ENCODE data around the gene INPP4A.
"Not testable (repeated sequence)": the region's sequence is repeated elsewhere in the genome, so short reads cannot be mapped to it uniquely, and the experiment has no call there.

The INPP4A gene

DNA sequence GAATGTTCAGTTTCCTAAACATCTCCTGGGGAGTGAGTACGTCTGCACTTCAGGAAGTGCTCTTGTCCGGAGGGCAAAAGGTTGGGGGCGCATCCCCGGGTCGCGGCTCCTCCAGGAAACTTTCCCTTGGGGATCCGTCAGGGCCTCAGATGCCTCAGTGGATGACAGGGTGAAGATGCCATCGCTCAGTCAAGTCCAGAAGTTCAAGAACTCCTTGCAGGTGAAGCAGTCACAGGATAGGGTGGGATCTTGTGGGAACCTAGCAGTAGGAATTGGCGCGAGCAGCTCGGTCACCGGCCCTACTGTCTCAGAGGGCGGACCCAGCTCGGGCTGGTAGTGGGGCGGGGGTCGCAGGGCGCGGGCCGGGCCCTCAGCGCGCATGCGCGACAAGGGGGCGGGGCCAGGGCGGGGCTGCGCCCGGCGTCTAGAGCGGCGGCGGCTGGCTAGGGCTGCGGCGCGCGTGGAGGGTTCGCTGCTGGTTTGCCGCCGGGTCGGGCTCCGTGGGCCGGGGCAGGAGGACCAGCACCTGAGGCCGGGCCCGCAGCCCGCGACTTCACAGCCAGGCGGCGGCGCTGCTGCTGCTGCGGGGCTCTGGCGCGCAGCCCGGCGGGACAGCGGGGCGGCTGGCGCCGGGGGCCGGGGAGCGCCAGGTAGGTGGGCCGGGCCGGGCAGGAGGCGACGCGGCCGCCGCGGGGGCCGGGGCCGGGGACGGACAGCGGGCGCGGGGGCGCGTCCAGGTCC, at the start of gene INPP4A:
INPP4A (plus strand) TSS at position 423 of the 741 bp plus-strand sequence. CDS start 75,191 bp downstream, outside the sequence.
- DNase-seq = peak; percentile 82 to 85

GRCh38 chr2:98395977-98396376, 48.7 kb upstream of the INPP4A start:
- DNase-seq = no peak

- no peak for DNase-seq
These were observed 47.8 kb upstream of the INPP4A start for GRCh38 chr2:98396745-98397355.

DNA sequence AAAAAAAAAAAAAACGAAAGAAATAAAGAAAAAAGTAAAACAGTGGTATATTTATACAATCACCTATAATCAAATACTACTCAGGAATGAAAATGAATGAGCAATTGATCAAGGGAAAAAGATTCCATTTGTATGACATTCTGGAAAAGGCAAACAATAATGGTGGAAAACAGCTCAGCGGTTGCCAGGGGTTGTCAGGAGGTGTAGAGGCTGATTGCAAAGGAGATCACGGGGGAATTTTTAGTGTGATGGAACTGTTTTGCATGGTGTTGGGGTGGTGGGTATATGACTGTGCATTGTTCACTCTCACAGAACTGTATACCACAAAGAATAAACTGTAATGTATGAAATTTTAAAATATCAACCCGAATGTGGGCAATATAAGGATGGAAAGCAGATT, 45.5 kb upstream of the INPP4A start:
- no peak for DNase-seq

DNA sequence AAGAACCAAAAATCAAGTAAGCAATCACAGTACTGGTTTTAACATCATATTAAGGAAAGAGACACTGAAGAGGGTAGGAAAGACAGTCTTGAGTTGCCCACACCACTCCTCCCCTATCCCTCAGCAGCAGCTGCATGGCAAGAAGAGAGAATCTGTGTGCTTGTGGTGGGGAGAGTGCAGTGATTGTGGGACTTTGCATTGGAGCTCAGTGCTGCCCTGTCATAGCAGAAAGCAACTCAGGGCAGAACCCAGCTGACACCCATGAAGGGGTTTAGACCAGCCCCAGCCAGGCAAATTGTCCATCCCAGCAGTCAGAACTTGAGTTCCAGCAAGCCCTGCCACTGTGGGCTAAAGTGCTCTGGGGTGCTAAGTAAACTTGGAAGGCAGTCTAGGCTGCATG, 40.8 kb upstream of the INPP4A start:
- DNase-seq = no peak

DNA sequence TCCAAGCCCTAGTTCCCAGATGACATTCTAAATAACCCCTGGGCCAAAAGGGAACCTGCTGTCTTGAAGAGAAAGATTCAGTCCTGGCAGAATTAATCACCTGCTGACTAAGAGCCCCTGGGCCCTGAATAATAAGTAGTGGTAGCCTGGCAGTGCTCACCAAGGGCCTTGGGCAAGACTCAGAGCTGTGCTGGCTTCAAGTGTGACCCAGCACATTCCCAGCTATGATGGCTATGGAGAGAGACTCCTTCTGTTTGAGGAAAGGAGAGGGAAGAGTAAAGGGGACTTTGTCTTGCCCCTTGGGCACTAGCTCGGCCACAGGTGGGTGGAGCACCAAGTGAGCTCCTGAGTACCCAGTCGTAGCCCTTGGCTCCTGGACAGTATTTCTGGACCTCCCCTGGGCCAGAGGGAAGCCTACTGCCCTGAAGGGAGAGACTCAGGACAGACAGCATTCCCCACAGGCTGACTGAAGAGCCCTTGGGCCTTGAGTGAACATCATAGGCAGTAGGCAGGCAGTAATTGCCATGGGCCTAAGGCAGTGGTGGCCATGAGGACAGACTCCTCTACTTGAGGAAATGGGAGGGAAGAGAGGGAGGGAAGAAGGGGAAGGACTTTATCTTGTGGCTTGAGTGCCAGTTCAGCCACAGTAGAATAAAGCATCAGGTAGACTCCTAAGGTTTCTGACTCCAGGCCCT, 40.0 kb upstream of the INPP4A start:
- no peak for DNase-seq

- no peak for DNase-seq
These were observed 39.4 kb upstream of the INPP4A start for GRCh38 chr2:98405301-98405700.

DNA sequence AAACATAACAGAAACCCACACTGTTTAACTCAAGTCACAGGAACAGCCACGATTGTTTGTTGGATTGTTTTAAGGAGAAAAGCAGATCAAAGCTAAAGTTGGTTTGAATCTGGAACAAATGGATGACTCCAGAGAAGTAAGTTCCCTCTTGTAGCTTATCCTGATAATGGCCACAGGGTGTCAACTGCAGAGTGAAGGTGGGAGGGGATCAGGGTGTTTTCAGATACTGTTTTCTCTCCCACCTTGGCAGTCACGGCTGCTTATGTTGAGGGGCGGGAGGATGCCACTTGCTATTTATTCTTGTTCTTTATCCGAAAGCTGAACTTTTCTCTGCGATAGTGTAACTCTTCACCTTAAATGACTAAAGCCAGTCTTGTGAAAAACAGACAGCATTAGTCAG, 36.5 kb upstream of the INPP4A start:
- no peak for DNase-seq

DNA sequence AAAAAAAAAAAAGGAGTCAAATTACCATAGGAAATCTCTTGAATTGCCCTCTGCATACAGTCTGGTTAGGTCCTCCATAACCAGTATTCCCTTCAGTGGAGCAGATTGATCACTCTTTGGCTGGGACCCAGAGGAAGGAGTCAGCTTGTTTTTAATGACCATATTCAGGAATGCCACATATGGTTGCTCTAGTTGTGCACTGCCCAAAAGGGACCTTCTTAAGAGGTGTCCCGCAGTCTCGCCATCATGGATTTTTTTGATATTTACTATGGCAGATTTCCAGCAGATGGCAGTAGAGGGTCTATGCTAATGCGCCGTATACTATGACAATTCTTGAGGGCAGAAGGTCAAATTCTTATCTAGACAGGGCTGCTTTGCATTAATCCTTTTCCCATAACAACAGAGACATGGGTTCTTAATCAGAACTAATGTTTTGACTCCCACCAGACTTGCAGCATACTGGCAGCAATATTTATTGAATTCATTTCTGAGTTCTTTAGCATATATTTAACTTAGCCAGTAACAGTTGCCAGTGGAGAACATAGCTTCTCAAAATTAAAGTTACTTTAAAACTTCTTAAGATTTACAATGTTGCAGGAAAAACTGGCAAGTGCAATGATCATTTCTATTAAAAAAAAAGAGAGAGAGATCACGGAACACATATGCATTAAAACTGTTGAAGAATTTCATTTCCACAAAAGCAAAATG, 31.8 kb upstream of the INPP4A start:
- peak; percentile 53 to 84 for DNase-seq

DNA sequence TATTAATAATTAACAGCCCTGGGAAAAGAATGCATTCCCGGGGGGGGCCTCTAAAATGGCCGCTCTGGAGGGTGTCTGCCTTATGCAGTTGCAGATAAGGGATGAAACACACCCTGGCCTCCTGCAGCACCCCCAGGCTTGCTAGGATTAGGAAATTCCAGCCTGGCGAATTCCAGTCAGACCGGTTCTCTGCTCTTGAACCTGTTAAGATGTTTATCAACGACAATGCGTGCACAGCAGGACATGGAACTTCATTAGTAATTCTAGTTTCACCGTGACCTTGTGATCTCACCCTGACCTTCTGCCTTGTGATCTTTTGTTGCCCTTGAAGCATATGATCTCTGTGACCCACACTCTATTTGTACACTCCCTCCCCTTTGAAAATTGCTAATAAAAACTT, 30.4 kb upstream of the INPP4A start:
- DNase-seq = not testable (repeated sequence)

DNA sequence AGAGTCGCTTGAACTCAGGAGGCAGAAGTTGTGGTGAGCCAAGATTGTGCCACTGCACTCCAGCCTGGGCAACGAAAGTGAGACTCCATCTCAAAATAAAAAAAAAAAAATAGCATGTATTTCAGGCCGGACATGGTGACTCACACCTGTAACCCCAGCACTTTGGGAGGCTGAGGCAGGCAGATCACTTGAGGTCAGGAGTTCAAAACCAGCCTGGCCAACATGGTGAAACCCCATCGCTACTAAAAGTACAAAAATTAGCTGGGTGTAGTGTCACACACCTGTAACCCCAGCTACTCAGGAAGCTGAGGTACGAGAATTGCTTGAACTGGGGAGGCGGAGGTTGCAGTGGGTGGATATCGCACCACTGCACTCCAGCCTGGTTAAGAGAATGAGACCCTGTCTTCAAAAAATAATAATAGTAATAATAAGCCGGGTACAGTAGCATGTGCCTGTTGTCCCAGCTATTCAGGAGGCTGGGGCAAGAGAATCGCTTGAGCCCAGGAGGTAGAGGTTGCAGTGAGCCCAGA, 28.9 kb upstream of the INPP4A start:
- not testable (repeated sequence) for DNase-seq

GRCh38 chr2:98416383-98417159, 28.1 kb upstream of the INPP4A start:
- DNase-seq = no peak

DNA sequence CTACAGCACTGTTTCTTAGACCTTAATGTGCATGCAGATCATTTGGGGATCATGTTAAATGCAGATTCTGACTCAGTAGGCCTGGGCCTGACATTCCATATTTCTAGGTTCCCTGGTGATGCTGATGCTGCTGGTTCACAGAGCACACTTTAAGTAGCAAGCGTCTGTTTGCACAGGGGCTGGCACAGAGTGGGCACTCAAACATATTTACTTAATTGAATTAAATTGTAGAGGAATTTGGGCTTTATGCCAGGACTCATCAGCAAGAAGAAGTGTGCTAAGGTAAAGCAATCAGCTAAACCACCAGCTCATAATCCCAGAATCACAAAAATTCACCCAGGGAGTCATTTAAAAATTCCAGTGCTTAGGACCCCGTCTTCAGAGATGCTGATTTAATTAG, 25.1 kb upstream of the INPP4A start:
- no peak for DNase-seq

GRCh38 chr2:98419977-98420725, 24.5 kb upstream of the INPP4A start:
- no peak for DNase-seq

- no peak for DNase-seq
These were observed 22.2 kb upstream of the INPP4A start for GRCh38 chr2:98422449-98422848.

DNA sequence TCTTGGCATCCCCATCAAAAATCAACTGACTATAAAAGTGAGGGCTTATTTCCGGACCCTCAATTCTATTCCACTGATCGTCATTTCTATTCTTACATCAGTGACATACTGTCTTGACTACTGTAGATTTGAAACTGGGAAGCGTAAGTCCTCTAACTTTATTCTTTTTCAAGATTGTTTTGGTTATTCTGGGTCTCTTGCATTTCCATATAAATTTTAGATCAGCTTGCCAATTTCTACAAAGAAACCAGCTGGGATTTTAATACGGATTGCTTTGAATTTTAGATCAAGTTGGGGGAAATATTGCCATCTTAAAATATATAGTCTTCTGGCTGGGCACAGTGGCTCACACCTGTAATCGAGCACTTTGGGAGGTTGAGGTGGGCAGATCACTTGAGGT, 17.9 kb upstream of the INPP4A start:
- DNase-seq = no peak

GRCh38 chr2:98432145-98432544, 12.5 kb upstream of the INPP4A start:
- no peak for DNase-seq

- DNase-seq = no peak
These were observed 11.2 kb upstream of the INPP4A start for GRCh38 chr2:98433363-98433964.

DNA sequence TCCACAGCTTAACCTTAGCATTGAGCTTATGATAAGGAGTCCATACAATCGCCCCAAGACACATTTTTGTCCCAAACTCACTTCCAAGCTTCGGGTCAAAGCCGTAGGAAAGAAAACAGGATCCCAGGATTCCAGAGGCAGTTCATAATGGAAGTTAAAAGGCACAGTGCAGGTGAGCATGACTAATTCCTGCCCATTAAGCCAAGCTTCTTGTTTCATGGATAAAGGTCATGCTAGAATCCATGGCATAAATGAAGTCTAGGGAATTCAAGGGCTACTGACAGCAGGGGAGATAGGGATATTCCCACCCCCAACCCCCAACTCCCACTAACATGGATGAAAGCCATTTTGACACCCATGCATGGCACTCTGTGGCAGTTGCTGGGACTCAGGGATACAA, 10.2 kb upstream of the INPP4A start:
- DNase-seq = no peak

- DNase-seq = not testable (repeated sequence)
These were observed 9.0 kb upstream of the INPP4A start for GRCh38 chr2:98435670-98436069.

DNA sequence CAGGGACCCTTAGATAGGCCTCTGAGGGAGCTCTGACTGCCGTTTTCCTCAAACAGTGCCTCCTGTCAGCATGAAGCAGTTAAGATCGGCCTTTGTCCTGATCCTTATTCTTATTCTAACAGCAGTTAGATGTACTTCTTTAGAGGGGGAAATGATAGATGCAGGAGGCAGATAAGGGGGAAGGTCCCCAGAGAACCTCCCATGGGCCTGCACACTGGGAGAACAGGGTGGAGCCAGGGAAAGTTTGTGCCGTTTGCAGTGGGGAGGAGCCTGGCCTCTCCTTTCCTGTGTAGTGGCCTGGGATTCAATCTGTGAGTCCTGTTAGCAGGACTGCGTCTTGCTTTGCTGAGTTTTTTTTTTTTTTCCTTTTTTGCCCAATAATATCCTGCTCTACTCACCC, 7.9 kb upstream of the INPP4A start:
- DNase-seq = no peak

Data from CD4-positive, alpha-beta T cell treated with Interferon alpha-2 for 1 hour (primary cell).